ENCODE results near the gene CETN2.

DNA sequence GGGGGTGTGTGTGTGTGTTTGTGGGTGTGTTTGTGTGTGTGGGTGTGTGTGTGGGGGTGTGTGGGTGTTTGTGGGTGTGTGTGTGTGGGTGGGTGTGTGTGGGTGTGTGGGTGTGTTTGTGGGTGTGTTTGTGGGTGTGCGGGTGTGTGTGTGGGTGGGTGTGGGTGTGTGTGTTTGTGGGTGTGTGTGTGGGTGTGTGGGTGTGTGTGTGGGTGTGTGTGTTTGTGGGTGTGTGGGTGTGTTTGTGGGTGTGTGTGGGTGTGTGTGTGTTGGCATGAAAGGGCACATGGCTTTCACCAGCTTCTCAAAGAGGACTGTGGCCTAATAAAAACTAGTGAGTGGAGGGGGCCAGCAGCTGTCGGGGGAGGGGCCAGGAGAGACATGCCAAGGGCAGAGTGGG, 42.0 kb upstream of the CETN2 start:
- TF ChIP-seq EZH2 (IDR thresholded peaks at IDR 0.05; ENCODE audit: borderline replicate concordance, low read depth, low read length, severe bottlenecking) (no peak), POLR2A (IDR thresholded peaks at IDR 0.05; ENCODE audit: low read depth, low read length) (no peak), POLR2AphosphoS5 (IDR thresholded peaks at IDR 0.05; ENCODE audit: insufficient read depth, low read depth, low read length) (no peak), FOS (IDR thresholded peaks at IDR 0.05; ENCODE audit: borderline replicate concordance, insufficient read depth, low read length) (no peak), GATA2 (IDR thresholded peaks at IDR 0.05; ENCODE audit: insufficient read depth, insufficient read length, low read depth, low read length) (no peak), MYC (IDR thresholded peaks at IDR 0.05; ENCODE audit: low read depth, low read length) (no peak), JUN (IDR thresholded peaks at IDR 0.05; ENCODE audit: borderline replicate concordance, insufficient read depth, insufficient read length, low read depth) (no peak)
- TF ChIP-seq, protein P1, sequence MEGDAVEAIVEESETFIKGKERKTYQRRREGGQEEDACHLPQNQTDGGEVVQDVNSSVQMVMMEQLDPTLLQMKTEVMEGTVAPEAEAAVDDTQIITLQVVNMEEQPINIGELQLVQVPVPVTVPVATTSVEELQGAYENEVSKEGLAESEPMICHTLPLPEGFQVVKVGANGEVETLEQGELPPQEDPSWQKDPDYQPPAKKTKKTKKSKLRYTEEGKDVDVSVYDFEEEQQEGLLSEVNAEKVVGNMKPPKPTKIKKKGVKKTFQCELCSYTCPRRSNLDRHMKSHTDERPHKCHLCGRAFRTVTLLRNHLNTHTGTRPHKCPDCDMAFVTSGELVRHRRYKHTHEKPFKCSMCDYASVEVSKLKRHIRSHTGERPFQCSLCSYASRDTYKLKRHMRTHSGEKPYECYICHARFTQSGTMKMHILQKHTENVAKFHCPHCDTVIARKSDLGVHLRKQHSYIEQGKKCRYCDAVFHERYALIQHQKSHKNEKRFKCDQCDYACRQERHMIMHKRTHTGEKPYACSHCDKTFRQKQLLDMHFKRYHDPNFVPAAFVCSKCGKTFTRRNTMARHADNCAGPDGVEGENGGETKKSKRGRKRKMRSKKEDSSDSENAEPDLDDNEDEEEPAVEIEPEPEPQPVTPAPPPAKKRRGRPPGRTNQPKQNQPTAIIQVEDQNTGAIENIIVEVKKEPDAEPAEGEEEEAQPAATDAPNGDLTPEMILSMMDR (IDR thresholded peaks at IDR 0.05; ENCODE audit: extremely low read depth in 1 of 2, insufficient read depth in 1 of 2, low read depth in 1 of 2, low read length in 2 of 2) = no peak
- TF ChIP-seq, protein P2, sequence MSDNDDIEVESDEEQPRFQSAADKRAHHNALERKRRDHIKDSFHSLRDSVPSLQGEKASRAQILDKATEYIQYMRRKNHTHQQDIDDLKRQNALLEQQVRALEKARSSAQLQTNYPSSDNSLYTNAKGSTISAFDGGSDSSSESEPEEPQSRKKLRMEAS (IDR thresholded peaks at IDR 0.05; ENCODE audit: insufficient read depth, insufficient read length) = no peak
